Epidermal melanocyte (primary cell): ENCODE measurements around the gene ECE1.

ENCODE experiments used
- DNase-seq: peaks from one replicate; pipeline ENCODE4 v3.0.0; 2011; ENCODE audit warnings: low spot score; ENCODE audit not compliant: insufficient read length

The ECE1 gene

GRCh38 chr1:21269461-21270085 is 20.7 kb downstream of the ECE1 start:
- DNase-seq: no peak

GRCh38 chr1:21268281-21269239 is 21.7 kb downstream of the ECE1 start:
- no peak for DNase-seq

GRCh38 chr1:21267191-21268077 is 22.8 kb downstream of the ECE1 start:
- DNase-seq: no peak

- DNase-seq: no peak
These were observed 24.0 kb downstream of the ECE1 start for GRCh38 chr1:21266119-21266774.

GRCh38 chr1:21265644-21266043 is 24.6 kb downstream of the ECE1 start:
- DNase-seq: no peak

GRCh38 chr1:21264898-21265297 is 25.4 kb downstream of the ECE1 start:
- no peak for DNase-seq

GRCh38 chr1:21263653-21264225 is 26.5 kb downstream of the ECE1 start:
- no peak for DNase-seq

- no peak for DNase-seq
These were observed 27.2 kb downstream of the ECE1 start for GRCh38 chr1:21263052-21263429.

GRCh38 chr1:21262293-21263051 is 27.8 kb downstream of the ECE1 start:
- peak; percentile 50 for DNase-seq

GRCh38 chr1:21261551-21262292 is 28.5 kb downstream of the ECE1 start:
- peak; percentile 72 for DNase-seq

- DNase-seq: no peak
These were observed 29.7 kb downstream of the ECE1 start for GRCh38 chr1:21260405-21261125.

GRCh38 chr1:21259316-21260076 is 30.8 kb downstream of the ECE1 start:
- DNase-seq: no peak

- no peak for DNase-seq
These were observed 31.7 kb downstream of the ECE1 start for GRCh38 chr1:21258331-21259134.

GRCh38 chr1:21257431-21258135 is 32.7 kb downstream of the ECE1 start:
- DNase-seq: no peak

- no peak for DNase-seq
These were observed 33.5 kb downstream of the ECE1 start for GRCh38 chr1:21256776-21257175.

GRCh38 chr1:21255943-21256320 is 34.3 kb downstream of the ECE1 start:
- no peak for DNase-seq
